Smooth muscle cell (in vitro differentiated cells): ENCODE results near the gene SFMBT2. TPM values are rescaled to one million over a fixed set of nuclear protein-coding genes. Genes with fewer than 3 reads are reported as not detected.

Experiments used
- DNase-seq: peaks from one replicate; lab custom pipeline; 2025; ENCODE audit not compliant: unreplicated experiment; lab: John Stamatoyannopoulos, UW
- H2AFZ ChIP-seq: fragments of 200-600 bp; sonication (generic); 2 replicates; pipeline ENCODE4 v1.6.0; 2016; ENCODE audit warnings: antibody characterized with exemption, low read depth, mild to moderate bottlenecking
- H3F3A ChIP-seq: fragments of 200-600 bp; sonication (generic); 2 replicates; pipeline ENCODE4 v1.6.0; 2017; ENCODE audit warnings: antibody characterized with exemption, low read depth
- H3K27ac ChIP-seq: fragments of 200-600 bp; sonication (generic); 2 replicates; pipeline ENCODE4 v1.5.1; 2016; ENCODE audit warnings: low read depth, mild to moderate bottlenecking
- H3K27me3 ChIP-seq: fragments of 200-600 bp; sonication (generic); 2 replicates; pipeline ENCODE4 v1.6.1; 2016; ENCODE audit warnings: low read depth, mild to moderate bottlenecking
- H3K36me3 ChIP-seq: fragments of 200-600 bp; sonication (generic); 2 replicates; pipeline ENCODE4 v1.5.1; 2016; ENCODE audit warnings: low read depth
- H3K4me1 ChIP-seq: fragments of 200-600 bp; sonication (generic); 2 replicates; pipeline ENCODE4 v1.5.1; 2016; ENCODE audit warnings: low read depth
- H3K4me2 ChIP-seq: fragments of 200-600 bp; sonication (generic); 2 replicates; pipeline ENCODE4 v1.6.0; 2016; ENCODE audit warnings: mild to moderate bottlenecking
- H3K4me3 ChIP-seq: fragments of 200-600 bp; sonication (generic); 2 replicates; pipeline ENCODE4 v1.5.1; 2016; ENCODE audit warnings: mild to moderate bottlenecking
- H3K79me2 ChIP-seq: fragments of 200-600 bp; sonication (generic); 2 replicates; pipeline ENCODE4 v1.6.0; 2016; ENCODE audit warnings: low read depth, mild to moderate bottlenecking
- H3K9ac ChIP-seq: fragments of 200-600 bp; sonication (generic); 2 replicates; pipeline ENCODE4 v1.6.0; 2016; ENCODE audit warnings: low read depth
- H3K9me3 ChIP-seq: fragments of 200-600 bp; sonication (generic); replicated peaks from 2 replicates; pipeline ENCODE4 v1.5.1; 2016; ENCODE audit warnings: low read depth
- H4K20me1 ChIP-seq: fragments of 200-600 bp; sonication (generic); 2 replicates; pipeline ENCODE4 v1.6.0; 2016; ENCODE audit warnings: low read depth
- CTCF ChIP-seq: fragments of 200-600 bp; sonication (generic); IDR thresholded peaks from 2 replicates; pipeline ENCODE4 v1.5.1; 2017; ENCODE audit warnings: borderline replicate concordance, mild to moderate bottlenecking, antibody characterized with exemption; ENCODE audit not compliant: insufficient read depth, poor library complexity, severe bottlenecking
- WGBS: methylation state at CpG from one replicate; pipeline ENCODE4 v1.1.7; 2016; ENCODE audit warnings: low lambda C conversion rate; 5-methylcytosine and 5-hydroxymethylcytosine counted together
- polyA plus RNA-seq: library from polyadenylated mRNA; unstranded; fragments of >200 nt; fragmentation: Nextera tagmentation; extraction: Ambion mirVana; gene quantifications from 2 replicates; pipeline ENCODE4 v1.2.1, GENCODE V29; 2016
- total RNA-seq: library from RNA; depleted of rRNA; stranded (reverse); fragments of >200 nt; gene quantifications from 2 replicates; pipeline ENCODE4 v1.2.3, GENCODE V29; 2014

Gene SFMBT2
- total and polyA plus RNA-seq, 2 experiments from 2014 or later = 0.90 to 1.4 TPM

- no peaks in the 10 kb centered on the region for H3K36me3 ChIP-seq
- H3K79me2 ChIP-seq = no peaks in the 10 kb centered on the region
- WGBS = 74% methylated on average over 9 of the region's 9 CpGs
- no peaks in the 10 kb centered on the region for H3K9me3 ChIP-seq
- TF ChIP-seq CTCF = no peak
- no peak overlapping the region for H2AFZ ChIP-seq
- H4K20me1 ChIP-seq = no peaks in the 10 kb centered on the region
- DNase-seq = no peak
- no peak overlapping the region for H3K4me3 ChIP-seq
- no peaks in the 10 kb centered on the region for H3K4me1 ChIP-seq
- H3F3A ChIP-seq = peaks cover 2% of the 10 kb centered on the region
- H3K9ac ChIP-seq = no peak overlapping the region
- H3K4me2 ChIP-seq = no peak overlapping the region
- no peaks in the 10 kb centered on the region for H3K27me3 ChIP-seq
- no peak overlapping the region for H3K27ac ChIP-seq
Measured at GRCh38 chr10:7306147-7306546, 104.7 kb downstream of the SFMBT2 start.

GRCh38 chr10:7305053-7305452 lies 105.8 kb downstream of the SFMBT2 start:
- no peak for TF ChIP-seq CTCF
- H3F3A ChIP-seq = peaks cover 7% of the 10 kb centered on the region
- H3K4me2 ChIP-seq = no peak overlapping the region
- H3K9me3 ChIP-seq = no peaks in the 10 kb centered on the region
- no peak overlapping the region for H3K27ac ChIP-seq
- H3K27me3 ChIP-seq = no peaks in the 10 kb centered on the region
- no peak overlapping the region for H3K9ac ChIP-seq
- no peak overlapping the region for H3K4me3 ChIP-seq
- H3K36me3 ChIP-seq = no peaks in the 10 kb centered on the region
- no peak overlapping the region for H2AFZ ChIP-seq
- H3K79me2 ChIP-seq = no peaks in the 10 kb centered on the region
- H3K4me1 ChIP-seq = no peaks in the 10 kb centered on the region
- no peak for DNase-seq
- WGBS = 89% methylated on average over 6 of the region's 6 CpGs
- no peaks in the 10 kb centered on the region for H4K20me1 ChIP-seq

DNA sequence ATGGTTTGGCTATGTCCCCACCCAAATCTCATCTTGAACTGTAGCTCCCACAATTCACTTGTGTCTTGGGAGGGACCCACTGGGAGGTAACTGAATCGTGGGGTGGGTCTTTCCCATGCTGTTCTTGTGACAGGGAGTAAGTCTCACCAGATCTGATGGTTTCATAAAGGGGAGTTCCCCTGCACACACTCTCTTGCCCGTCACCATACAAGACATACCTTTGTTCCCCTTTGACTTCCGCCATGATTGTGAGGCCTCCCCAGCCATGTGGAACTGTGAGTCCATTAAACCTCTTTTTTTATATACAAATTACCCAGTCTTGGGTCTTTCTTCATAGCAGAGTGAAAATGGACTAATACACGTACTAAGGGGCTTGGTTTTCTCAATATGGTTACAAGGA lies 106.7 kb downstream of the SFMBT2 start:
- Histone ChIP-seq H3K79me2 (no peaks in the 10 kb centered on the region), H3F3A (peaks cover 7% of the 10 kb centered on the region), H4K20me1 (no peaks in the 10 kb centered on the region), H3K9ac (no peak overlapping the region), H2AFZ (no peak overlapping the region), H3K27ac (no peak overlapping the region), H3K4me2 (no peak overlapping the region), H3K27me3 (no peaks in the 10 kb centered on the region), H3K9me3 (no peaks in the 10 kb centered on the region), H3K4me1 (no peaks in the 10 kb centered on the region), H3K4me3 (no peak overlapping the region), H3K36me3 (no peaks in the 10 kb centered on the region)
- WGBS = 92% methylated on average over 4 of the region's 4 CpGs
- TF ChIP-seq CTCF = no peak
- no peak for DNase-seq

GRCh38 chr10:7302930-7303557 lies 107.8 kb downstream of the SFMBT2 start:
- no peaks in the 10 kb centered on the region for H3K9me3 ChIP-seq
- no peaks in the 10 kb centered on the region for H4K20me1 ChIP-seq
- no peaks in the 10 kb centered on the region for H3K79me2 ChIP-seq
- H3K4me1 ChIP-seq = no peaks in the 10 kb centered on the region
- 31% methylated on average over 2 of the region's 2 CpGs for WGBS
- H3K9ac ChIP-seq = no peak overlapping the region
- no peaks in the 10 kb centered on the region for H3K27me3 ChIP-seq
- H2AFZ ChIP-seq = no peak overlapping the region
- no peak overlapping the region for H3K27ac ChIP-seq
- no peak overlapping the region for H3K4me2 ChIP-seq
- no peak for TF ChIP-seq CTCF
- H3K36me3 ChIP-seq = no peaks in the 10 kb centered on the region
- peaks cover 7% of the 10 kb centered on the region for H3F3A ChIP-seq
- H3K4me3 ChIP-seq = no peak overlapping the region
- no peak for DNase-seq
